K562 (cell line): ENCODE data around the gene TRPC1. TPM values are rescaled to one million over a fixed set of nuclear protein-coding genes. Genes with fewer than 3 reads are reported as not detected.
A peak's percentile ranks its signal among the peaks of the same experiment; 100 is the strongest.

ENCODE experiments used
- ATAC-seq: fragments of 200-7000 bp; cut with Tn5 transposase; 3 replicates; pipeline ENCODE4 v1.9.1; 2020; ENCODE audit warnings: moderate library complexity
- BruUV-seq: library from RNA; stranded (reverse); fragments of 400-500 nt; replicated peaks from 2 replicates; lab custom pipeline; 2021; lab: Mats Ljungman, UMichigan
- CTCF ChIA-PET: fragments of 300-600 bp; formaldehyde crosslinking; extraction: SDS; loops from one replicate; lab custom pipeline; 2021; ENCODE audit warnings: low intra/inter-chr PET ratio; lab: Yijun Ruan, JAX
- POLR2A ChIA-PET: fragments of 300-600, 350-650 bp; sonication (Branson Sonifier 250); formaldehyde crosslinking; extraction: SDS; loops from one replicate; lab custom pipeline; 2021; ENCODE audit warnings: antibody characterized with exemption, inconsistent platforms; lab: Yijun Ruan, JAX
- DNase-seq, 4 experiments: peaks; one replicate each; pipeline versions ENCODE4 v3.0.0 to v3.0.0-alpha.2; 2011 to 2018; ENCODE audit warnings: low spot score in 3 of 4, mixed read lengths in 3 of 4; ENCODE audit errors: extremely low read depth in 1 of 4
- FAIRE-seq: peaks from 2 replicates; lab custom pipeline; 2011; peaks lifted over from hg19 to GRCh38; lab: Jason Lieb, UNC
- H2AFZ ChIP-seq: 2 replicates; pipeline ENCODE4 v1.6.0; 2011; ENCODE audit warnings: low read depth, low read length, control low read depth, inconsistent platforms
- H3K27ac ChIP-seq: fragments of 200-600 bp; 3 replicates; pipeline ENCODE4 v1.8.0; 2011; ENCODE audit warnings: low read depth, mild to moderate bottlenecking, control low read depth, inconsistent platforms, low read length, moderate library complexity, mixed read lengths; ENCODE audit errors: extremely low read depth
- H3K27me3 ChIP-seq, 2 experiments: fragments of 300-600 bp in 1 of 2; 2 replicates in 1 of 2; 3 replicates in 1 of 2; pipeline versions ENCODE4 v1.6.0 to v1.8.0; 2011; ENCODE audit warnings: inconsistent platforms in 2 of 2, low read length in 2 of 2, mild to moderate bottlenecking in 1 of 2, mixed read lengths in 1 of 2, moderate library complexity in 1 of 2; ENCODE audit not compliant: control insufficient read depth in 2 of 2, insufficient read depth in 2 of 2
- H3K36me3 ChIP-seq: fragments of 300-600 bp; 3 replicates; pipeline ENCODE4 v1.8.0; 2011; ENCODE audit warnings: mild to moderate bottlenecking, low read length, inconsistent platforms; ENCODE audit not compliant: control insufficient read depth, insufficient read depth
- H3K4me1 ChIP-seq, 2 experiments: fragments of 200-600 bp in 1 of 2; replicated peaks in 1 of 2; 2 replicates in 1 of 2; 3 replicates in 1 of 2; pipeline versions ENCODE4 v1.5.1 to v1.8.0; 2011; ENCODE audit warnings: inconsistent platforms in 2 of 2, low read length in 2 of 2, mild to moderate bottlenecking in 1 of 2, mixed read lengths in 1 of 2, moderate library complexity in 1 of 2; ENCODE audit not compliant: control insufficient read depth in 2 of 2, insufficient read depth in 2 of 2
- H3K4me2 ChIP-seq: 2 replicates; pipeline ENCODE4 v1.6.1; 2011; ENCODE audit warnings: low read length, control low read depth, inconsistent platforms, mixed read lengths; ENCODE audit not compliant: insufficient read depth
- H3K4me3 ChIP-seq: fragments of 200-600 bp; sonication (generic), shearing (Covaris generic); 2 replicates; pipeline ENCODE4 v1.5.1; 2016; ENCODE audit warnings: control low read depth, inconsistent platforms
- H3K79me2 ChIP-seq: fragments of 200-600 bp; 3 replicates; pipeline ENCODE4 v1.8.0; 2011; ENCODE audit warnings: low read length, inconsistent platforms; ENCODE audit not compliant: control insufficient read depth, insufficient read depth
- H3K9ac ChIP-seq, 2 experiments: 2 replicates each; pipeline versions ENCODE4 v1.6.0 to v1.6.1; 2011; ENCODE audit warnings: low read depth in 2 of 2, low read length in 2 of 2, control low read depth in 1 of 2, inconsistent platforms in 1 of 2, mild to moderate bottlenecking in 1 of 2, mixed read lengths in 1 of 2; ENCODE audit not compliant: insufficient read depth in 1 of 2
- H3K9me1 ChIP-seq: one replicate; pipeline ENCODE4 v1.6.0; 2011; ENCODE audit warnings: inconsistent platforms, mild to moderate bottlenecking, low read length, moderate library complexity; ENCODE audit not compliant: control insufficient read depth, insufficient read depth
- H3K9me3 ChIP-seq: replicated peaks from 2 replicates; pipeline ENCODE4 v1.5.1; 2011; ENCODE audit warnings: low read depth, low read length, inconsistent platforms; ENCODE audit not compliant: control insufficient read depth, insufficient read depth
- H4K20me1 ChIP-seq: replicated peaks from 2 replicates; pipeline ENCODE4 v1.6.1; 2011; ENCODE audit warnings: low read length, inconsistent platforms, mixed read lengths; ENCODE audit not compliant: control insufficient read depth, insufficient read depth
- CCAR2 ChIP-seq: fragments of 200-400 bp; formaldehyde crosslinking; IDR thresholded peaks from 2 replicates; pipeline ENCODE4 v1.6.1; 2017; ENCODE audit warnings: mild to moderate bottlenecking, low read depth, low read length
- CTCF ChIP-seq, 3 experiments: IDR thresholded peaks in 2 of 3; conservative IDR thresholded peaks in 1 of 3; 2 replicates each; pipeline ENCODE4 v1.5.1; 2011 to 2012; ENCODE audit warnings: low read length in 3 of 3, mild to moderate bottlenecking in 3 of 3, control low read depth in 2 of 3, improper control_type of control experiment in 1 of 3, inconsistent platforms in 1 of 3, low read depth in 1 of 3, mixed read lengths in 1 of 3, moderate library complexity in 1 of 3; ENCODE audit not compliant: insufficient read depth in 2 of 3
- HES1 ChIP-seq: fragments of 450-650 bp; IDR thresholded peaks from 2 replicates; pipeline ENCODE4 v1.6.1; 2016; ENCODE audit warnings: low read depth, mild to moderate bottlenecking, moderate library complexity
- HLTF ChIP-seq: fragments of 450-650 bp; IDR thresholded peaks from 2 replicates; pipeline ENCODE4 v1.6.1; 2016
- HNRNPLL ChIP-seq: fragments of 200-400 bp; formaldehyde crosslinking; IDR thresholded peaks from 2 replicates; pipeline ENCODE4 v1.6.1; 2017; ENCODE audit warnings: low read length, low read depth, mild to moderate bottlenecking; ENCODE audit not compliant: poor library complexity, severe bottlenecking
- IRF2 ChIP-seq: sonication (generic); formaldehyde crosslinking; IDR thresholded peaks from 2 replicates; pipeline ENCODE4 v1.8.1; 2022; ENCODE audit warnings: mild to moderate bottlenecking, missing genetic modification reagents
- RAD21 ChIP-seq, 2 experiments: fragments of 250-450 bp in 1 of 2; fragments of 450-650 bp in 1 of 2; sonication (Bioruptor Pico) in 1 of 2; formaldehyde crosslinking in 1 of 2; IDR thresholded peaks in 1 of 2; conservative IDR thresholded peaks in 1 of 2; 2 replicates each; pipeline versions ENCODE4 v1.4.0 to v1.8.0; 2020 to 2022; ENCODE audit warnings: mild to moderate bottlenecking in 2 of 2, moderate library complexity in 1 of 2
- RFX5 ChIP-seq: IDR thresholded peaks from 2 replicates; pipeline ENCODE4 v1.6.1; 2011; ENCODE audit warnings: low read depth, mild to moderate bottlenecking, improper control_type of control experiment, low read length
- ZKSCAN1 ChIP-seq: fragments of 150-350 bp; IDR thresholded peaks from 2 replicates; pipeline ENCODE4 v1.6.1; 2016; ENCODE audit warnings: low read depth, low read length
- ZNF707 ChIP-seq: fragments of 250-450 bp; sonication (Bioruptor Pico); conservative IDR thresholded peaks from 2 replicates; pipeline ENCODE4 v1.8.0; 2022; ENCODE audit warnings: inconsistent platforms, mild to moderate bottlenecking, moderate library complexity
- WGBS: fragments of 100-300 bp; shearing (Covaris generic); methylation state at CpG from one replicate; pipeline ENCODE4 v1.1.6; 2016; ENCODE audit warnings: low coverage, mixed read lengths; ENCODE audit not compliant: insufficient coverage; ENCODE audit errors: missing lambda C conversion rate; 5-methylcytosine and 5-hydroxymethylcytosine counted together
- in situ Hi-C: fragments of 300-500 bp; cut with MboI; formaldehyde crosslinking; loops from 4 replicates; pipeline ENCODE4 v1.15.0; 2018; ENCODE audit warnings: inconsistent platforms, mixed read lengths
- intact Hi-C: fragments of 100-400 bp; cut with micrococcal nuclease; formaldehyde crosslinking; loops from 2 replicates; pipeline ENCODE4 v1.14.2; 2022
- polyA plus RNA-seq, 8 experiments: library from polyadenylated mRNA; depleted of rRNA in 4 of 8; stranded (reverse) in 5 of 8; unstranded in 3 of 8; fragments of >200 nt; fragmentation: Nextera tagmentation in 2 of 8; fragmentation: Illumina TruSeq in 1 of 8; extraction: Ambion mirVana in 2 of 8; extraction: Trizol in 1 of 8; gene quantifications; 2 replicates each; pipeline versions ENCODE4 v1.2.1 to v1.2.3, GENCODE V29; 2011 to 2014; ENCODE audit warnings: inconsistent platforms in 1 of 8, missing spikeins in 1 of 8
- total RNA-seq, 7 experiments: library from RNA; depleted of rRNA in 6 of 7; stranded (reverse); fragments of >200 nt in 6 of 7; fragmentation: Illumina TruSeq in 2 of 7; extraction: Trizol in 2 of 7; gene quantifications; 2 replicates each; pipeline versions ENCODE4 v1.2.1 to v1.2.3, GENCODE V29; 2011 to 2021; ENCODE audit warnings: low replicate concordance in 1 of 7
- TF ChIP-seq, protein P1 (sequence below): fragments of 450-650 bp; IDR thresholded peaks from 2 replicates; pipeline ENCODE4 v1.7.0; 2016; ENCODE audit warnings: borderline replicate concordance

Gene TRPC1
- total and polyA plus RNA-seq, 9 of the 15 experiments (the other 6 are each of a cell fraction or from before 2014, with no cell fraction given): 1.4 to 6.5 (median 3.0) TPM

- TF ChIP-seq HES1: no peak
- TF ChIP-seq, protein P1, sequence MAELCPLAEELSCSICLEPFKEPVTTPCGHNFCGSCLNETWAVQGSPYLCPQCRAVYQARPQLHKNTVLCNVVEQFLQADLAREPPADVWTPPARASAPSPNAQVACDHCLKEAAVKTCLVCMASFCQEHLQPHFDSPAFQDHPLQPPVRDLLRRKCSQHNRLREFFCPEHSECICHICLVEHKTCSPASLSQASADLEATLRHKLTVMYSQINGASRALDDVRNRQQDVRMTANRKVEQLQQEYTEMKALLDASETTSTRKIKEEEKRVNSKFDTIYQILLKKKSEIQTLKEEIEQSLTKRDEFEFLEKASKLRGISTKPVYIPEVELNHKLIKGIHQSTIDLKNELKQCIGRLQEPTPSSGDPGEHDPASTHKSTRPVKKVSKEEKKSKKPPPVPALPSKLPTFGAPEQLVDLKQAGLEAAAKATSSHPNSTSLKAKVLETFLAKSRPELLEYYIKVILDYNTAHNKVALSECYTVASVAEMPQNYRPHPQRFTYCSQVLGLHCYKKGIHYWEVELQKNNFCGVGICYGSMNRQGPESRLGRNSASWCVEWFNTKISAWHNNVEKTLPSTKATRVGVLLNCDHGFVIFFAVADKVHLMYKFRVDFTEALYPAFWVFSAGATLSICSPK: no peak
- TF ChIP-seq ZNF707 (CRISPR knock-in tag): no peak
- TF ChIP-seq HLTF: no peak
- no peak for TF ChIP-seq HNRNPLL
- no peak for TF ChIP-seq IRF2 (CRISPR knock-in tag)
- TF ChIP-seq CCAR2: no peak
Measured at GRCh38 chr3:142676151-142676550, 47.7 kb upstream of the TRPC1 start (continued).

- Histone ChIP-seq H4K20me1 (no peaks in the 10 kb centered on the region), H3K9me1 (no peaks in the 10 kb centered on the region), H3K36me3 (no peaks in the 10 kb centered on the region; the same call in 2 of the 3 replicates), H2AFZ (no peak overlapping the region), H3K9ac (no peak overlapping the region), H3K4me1 (no peaks in the 10 kb centered on the region), H3K27me3 (no peaks in the 10 kb centered on the region), H3K4me3 (no peak overlapping the region), H3K27ac (no peak overlapping the region), H3K9me3 (no peaks in the 10 kb centered on the region), H3K4me2 (no peak overlapping the region), H3K79me2 (no peaks in the 10 kb centered on the region)
- intact Hi-C loops (loop anchor here (1.0 kb wide), 1 partner anchor 92 kb away; no protein-coding TSS in a partner anchor), in situ Hi-C loops (no loop called here)
- BruUV-seq: no TSS peak
- CTCF ChIA-PET: interaction anchor here (1.8 kb wide), 1 partner anchor 94 kb away, joined by 8 read pairs; no protein-coding TSS in a partner anchor
- no peak for FAIRE-seq
- TF ChIP-seq CTCF (IDR thresholded peaks at IDR 0.05 in 2 of 3, conservative IDR thresholded peaks at IDR 0.05 in 1 of 3; ENCODE audit: insufficient read depth in 2 of 3, low read depth in 1 of 3, low read length in 3 of 3): peak in 1 of 3 experiments; percentile 31; a peak in 1 of 6 replicates
- no peak for TF ChIP-seq RFX5
- peak in 1 of 2 experiments; percentile 37; a peak in 2 of 4 replicates for TF ChIP-seq RAD21 (CRISPR knock-in tag; conservative IDR thresholded peaks at IDR 0.05 in 1 of 2, IDR thresholded peaks at IDR 0.05 in 1 of 2)
- TF ChIP-seq ZKSCAN1: no peak
- POLR2A ChIA-PET: interaction anchor here (0.6 kb wide), 1 partner anchor 82 kb away, joined by 5 read pairs; no protein-coding TSS in a partner anchor
- DNase-seq: no peak
- 72% methylated on average over 2 of the region's 2 CpGs for WGBS
- ATAC-seq: no peak
Measured at GRCh38 chr3:142680710-142681109, 43.1 kb upstream of the TRPC1 start.
